ENCODE measurements around the gene IP6K1.

GRCh38 chr3:49763981-49764380 is 22.4 kb downstream of the IP6K1 start:
- TF ChIP-seq CTCF (conservative IDR thresholded peaks at IDR 0.05; ENCODE audit: low read length) (no peak), EZH2phosphoT487 (IDR thresholded peaks at IDR 0.05; ENCODE audit: borderline replicate concordance) (no peak)

All from Loucy (cell line).